HG03097 (cell line): ENCODE measurements around the gene ZC2HC1B.
A peak's percentile ranks its signal among the peaks of the same experiment; 100 is the strongest.

Experiments
- ATAC-seq: cut with Tn5 transposase; IDR thresholded peaks from one replicate; pipeline ENCODE4 v1.9.1; 2021; ENCODE audit not compliant: unreplicated experiment, low FRiP score

ZC2HC1B gene

GRCh38 chr6:143928853-143929252 is 64.6 kb downstream of the ZC2HC1B start:
- ATAC-seq = no peak

- ATAC-seq = no peak
These were observed 65.7 kb downstream of the ZC2HC1B start for GRCh38 chr6:143929975-143930374.

- ATAC-seq = no peak
These were observed 70.1 kb downstream of the ZC2HC1B start for GRCh38 chr6:143934331-143934730.

DNA sequence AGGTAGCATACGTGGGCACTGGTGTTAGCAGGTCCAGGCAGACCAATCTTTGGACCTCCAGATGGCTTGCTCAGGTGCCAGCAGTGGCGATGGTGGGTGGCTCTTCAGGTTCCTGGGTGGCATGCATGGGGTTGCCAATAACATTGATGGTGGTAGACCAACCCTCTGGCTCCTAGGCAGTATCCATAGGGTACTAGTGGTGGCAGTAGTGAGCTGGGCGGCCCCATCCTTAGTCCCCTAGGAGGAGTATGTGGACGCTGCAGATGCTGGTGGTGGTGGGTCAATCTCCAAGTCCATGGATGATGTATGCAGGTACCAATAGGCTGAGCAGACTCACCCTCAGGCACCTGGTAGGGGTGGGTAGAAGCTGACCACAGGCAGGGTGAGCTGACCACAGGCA is 70.6 kb downstream of the ZC2HC1B start:
- ATAC-seq = no peak

GRCh38 chr6:143936347-143936746 is 72.1 kb downstream of the ZC2HC1B start:
- no peak for ATAC-seq

GRCh38 chr6:143936778-143937667 is 72.7 kb downstream of the ZC2HC1B start:
- no peak for ATAC-seq

- ATAC-seq = no peak
These were observed 73.3 kb downstream of the ZC2HC1B start for GRCh38 chr6:143937668-143937970.

DNA sequence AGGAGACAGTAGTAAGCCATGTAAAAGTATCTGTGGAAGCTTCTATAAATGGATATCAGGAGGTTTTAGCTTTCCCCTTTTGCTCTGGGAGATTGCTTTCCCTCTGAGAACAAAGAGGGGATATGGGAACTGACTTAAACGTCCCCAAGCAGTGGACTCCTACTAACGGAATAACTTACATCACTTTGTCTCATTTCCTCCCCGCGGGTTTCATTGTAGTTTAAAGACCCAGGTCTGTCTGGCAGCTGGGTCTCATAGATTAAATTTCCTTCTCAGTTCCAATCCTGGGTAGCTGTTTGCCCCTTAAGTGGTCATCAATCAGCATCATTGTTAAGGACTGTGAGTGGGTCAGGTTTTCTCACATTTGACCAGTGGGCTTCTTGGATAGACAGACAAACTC is 75.1 kb downstream of the ZC2HC1B start:
- ATAC-seq = no peak

- ATAC-seq = peak; percentile 77
These were observed 75.8 kb downstream of the ZC2HC1B start for GRCh38 chr6:143940011-143940597.

GRCh38 chr6:143941852-143942627 is 77.8 kb downstream of the ZC2HC1B start:
- ATAC-seq = peak; percentile 48

GRCh38 chr6:143948208-143948607 is 83.9 kb downstream of the ZC2HC1B start:
- no peak for ATAC-seq

- no peak for ATAC-seq
These were observed 85.3 kb downstream of the ZC2HC1B start for GRCh38 chr6:143949535-143949934.

DNA sequence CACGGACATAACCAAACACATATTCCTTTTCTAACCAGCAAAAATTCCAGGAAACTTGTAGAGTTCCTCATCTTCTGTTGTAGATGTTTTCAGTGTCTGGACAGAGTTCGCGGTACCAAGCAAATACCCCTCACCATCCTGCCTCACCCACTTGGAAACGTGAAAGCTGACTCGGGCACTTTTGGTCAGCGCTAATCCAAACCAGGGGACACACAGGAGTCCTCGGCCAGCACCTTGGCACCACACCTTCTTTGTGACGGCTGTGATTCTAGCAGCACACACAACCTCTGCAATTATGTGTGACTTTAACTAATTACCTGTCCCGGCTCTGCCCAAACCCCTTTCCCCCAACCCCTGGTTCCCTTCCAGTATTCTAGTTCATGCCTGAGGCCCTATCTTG is 85.7 kb downstream of the ZC2HC1B start:
- no peak for ATAC-seq

DNA sequence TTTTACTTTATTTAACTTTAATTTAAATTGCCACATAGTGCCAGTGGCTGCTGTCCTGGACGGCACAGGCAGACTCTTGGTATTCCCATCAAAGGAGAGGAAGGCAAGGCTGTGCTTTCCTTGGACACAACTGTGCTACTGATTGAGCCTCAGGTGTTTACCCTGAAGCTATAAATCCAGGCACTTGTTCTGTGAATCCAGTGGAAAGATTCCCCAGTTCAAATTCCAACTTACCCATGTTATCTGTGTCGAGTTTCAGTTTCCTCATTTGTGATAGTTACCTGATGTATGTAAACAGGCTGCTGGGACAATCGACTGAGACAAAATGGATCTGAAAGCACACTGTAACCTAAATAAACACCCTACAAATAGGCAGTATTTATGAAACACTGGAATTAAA is 86.6 kb downstream of the ZC2HC1B start:
- no peak for ATAC-seq

GRCh38 chr6:143952060-143952778 is 87.9 kb downstream of the ZC2HC1B start:
- no peak for ATAC-seq

GRCh38 chr6:143952947-143953701 is 88.8 kb downstream of the ZC2HC1B start:
- ATAC-seq = no peak

- no peak for ATAC-seq
These were observed 89.6 kb downstream of the ZC2HC1B start for GRCh38 chr6:143953922-143954321.

DNA sequence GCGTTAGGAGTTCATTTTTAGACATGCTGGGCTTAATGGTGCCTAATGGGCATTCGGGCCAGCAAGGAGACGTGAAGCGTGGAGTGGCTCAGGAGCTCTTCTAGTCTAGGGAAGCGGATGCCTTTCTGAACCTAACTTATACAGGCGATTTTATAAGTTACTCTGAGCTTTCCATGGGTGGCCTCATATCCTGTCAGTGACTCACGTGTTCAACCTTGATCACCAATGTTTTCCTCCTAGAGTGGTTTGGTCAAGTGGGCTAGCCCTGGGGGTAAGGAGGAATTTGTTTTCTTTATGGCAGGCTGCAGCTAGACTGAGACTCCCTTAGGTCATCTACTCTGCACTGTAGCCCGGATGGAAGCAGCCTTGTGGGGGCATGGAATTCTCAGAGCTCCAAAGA is 91.7 kb downstream of the ZC2HC1B start:
- no peak for ATAC-seq

GRCh38 chr6:143957679-143958274 is 93.5 kb downstream of the ZC2HC1B start:
- no peak for ATAC-seq
